ENCODE data around the gene MAN1C1. TPM values are rescaled to one million over a fixed set of nuclear protein-coding genes. Genes with fewer than 3 reads are reported as not detected.

MAN1C1 gene
- total RNA-seq, 1 experiment from 2014 or later, result 16.8 TPM

DNA sequence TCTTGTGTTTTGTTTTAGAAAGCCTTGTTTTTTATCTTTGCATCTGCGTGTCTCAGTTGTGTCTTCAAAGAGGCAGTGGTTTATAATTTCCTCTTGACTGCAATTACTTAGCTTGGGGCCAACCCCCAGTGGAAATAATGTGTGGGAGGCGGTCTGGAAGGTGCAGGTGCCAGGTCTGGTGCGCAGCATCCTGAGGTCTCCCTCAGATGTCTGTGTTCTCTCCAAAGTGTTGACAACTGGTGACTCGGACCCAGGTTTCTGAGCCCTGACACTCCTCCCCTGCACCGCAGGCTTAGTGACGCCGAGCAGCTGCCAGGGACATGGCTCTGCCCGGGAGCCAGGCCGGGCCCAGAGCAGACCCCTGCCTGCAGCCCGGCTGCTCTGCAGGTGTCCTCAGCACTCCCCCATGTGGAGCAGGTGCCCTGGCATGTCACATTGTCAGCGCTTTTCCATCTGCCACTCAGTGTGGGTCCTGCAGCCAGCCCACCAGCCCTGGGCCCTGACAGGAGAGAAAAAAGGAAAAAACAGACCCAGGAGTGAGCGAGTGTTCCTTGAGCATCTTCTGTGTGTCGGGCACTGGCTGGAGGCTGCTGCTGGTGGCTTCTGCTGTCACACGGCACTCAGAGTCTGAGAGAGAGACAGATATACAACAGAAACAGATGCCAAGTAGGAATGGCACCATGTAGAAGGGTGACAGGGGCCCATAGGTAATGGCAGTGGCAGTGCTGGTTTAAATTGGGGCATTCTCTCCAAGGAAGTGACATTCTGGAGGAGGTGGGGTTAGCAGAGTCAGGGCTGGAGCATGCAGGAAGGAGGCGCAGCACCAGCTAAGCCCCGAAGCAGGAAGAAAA, 158.6 kb downstream of the MAN1C1 start:
- ChIA-PET CTCF (interaction anchor here (0.6 to 1.9 kb wide), 5 partner anchors 25 to 156 kb away, joined by 3 to 9 read pairs (median 3); partner anchors contain the start of gene SELENON), POLR2A (no interaction called here)
- peak overlapping the region; percentile 10; the same call in 1 of the 2 replicates for H3K27ac Mint-ChIP-seq
- H3K4me3 Mint-ChIP-seq, result no peak overlapping the region
- DNase-seq (ENCODE audit: low spot score), result no peak
- no peaks in the 10 kb centered on the region for H3K9me3 Mint-ChIP-seq
- no peaks in the 10 kb centered on the region for H3K36me3 Mint-ChIP-seq
- H3K27me3 Mint-ChIP-seq (ENCODE audit: low read depth), result peaks cover 5% of the 10 kb centered on the region; the same call in 1 of the 2 replicates
- no peak for ATAC-seq
- H3K4me1 Mint-ChIP-seq, result peaks cover 69% of the 10 kb centered on the region
- no peak for TF ChIP-seq TP53 (CRISPR knock-in tag; IDR thresholded peaks at IDR 0.05)
- TF ChIP-seq, protein P1, sequence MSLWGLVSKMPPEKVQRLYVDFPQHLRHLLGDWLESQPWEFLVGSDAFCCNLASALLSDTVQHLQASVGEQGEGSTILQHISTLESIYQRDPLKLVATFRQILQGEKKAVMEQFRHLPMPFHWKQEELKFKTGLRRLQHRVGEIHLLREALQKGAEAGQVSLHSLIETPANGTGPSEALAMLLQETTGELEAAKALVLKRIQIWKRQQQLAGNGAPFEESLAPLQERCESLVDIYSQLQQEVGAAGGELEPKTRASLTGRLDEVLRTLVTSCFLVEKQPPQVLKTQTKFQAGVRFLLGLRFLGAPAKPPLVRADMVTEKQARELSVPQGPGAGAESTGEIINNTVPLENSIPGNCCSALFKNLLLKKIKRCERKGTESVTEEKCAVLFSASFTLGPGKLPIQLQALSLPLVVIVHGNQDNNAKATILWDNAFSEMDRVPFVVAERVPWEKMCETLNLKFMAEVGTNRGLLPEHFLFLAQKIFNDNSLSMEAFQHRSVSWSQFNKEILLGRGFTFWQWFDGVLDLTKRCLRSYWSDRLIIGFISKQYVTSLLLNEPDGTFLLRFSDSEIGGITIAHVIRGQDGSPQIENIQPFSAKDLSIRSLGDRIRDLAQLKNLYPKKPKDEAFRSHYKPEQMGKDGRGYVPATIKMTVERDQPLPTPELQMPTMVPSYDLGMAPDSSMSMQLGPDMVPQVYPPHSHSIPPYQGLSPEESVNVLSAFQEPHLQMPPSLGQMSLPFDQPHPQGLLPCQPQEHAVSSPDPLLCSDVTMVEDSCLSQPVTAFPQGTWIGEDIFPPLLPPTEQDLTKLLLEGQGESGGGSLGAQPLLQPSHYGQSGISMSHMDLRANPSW (CRISPR knock-in tag; conservative IDR thresholded peaks at IDR 0.05; ENCODE audit: low read depth), result no peak
- TF ChIP-seq, protein P2, sequence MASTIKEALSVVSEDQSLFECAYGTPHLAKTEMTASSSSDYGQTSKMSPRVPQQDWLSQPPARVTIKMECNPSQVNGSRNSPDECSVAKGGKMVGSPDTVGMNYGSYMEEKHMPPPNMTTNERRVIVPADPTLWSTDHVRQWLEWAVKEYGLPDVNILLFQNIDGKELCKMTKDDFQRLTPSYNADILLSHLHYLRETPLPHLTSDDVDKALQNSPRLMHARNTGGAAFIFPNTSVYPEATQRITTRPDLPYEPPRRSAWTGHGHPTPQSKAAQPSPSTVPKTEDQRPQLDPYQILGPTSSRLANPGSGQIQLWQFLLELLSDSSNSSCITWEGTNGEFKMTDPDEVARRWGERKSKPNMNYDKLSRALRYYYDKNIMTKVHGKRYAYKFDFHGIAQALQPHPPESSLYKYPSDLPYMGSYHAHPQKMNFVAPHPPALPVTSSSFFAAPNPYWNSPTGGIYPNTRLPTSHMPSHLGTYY (CRISPR knock-in tag; IDR thresholded peaks at IDR 0.05), result no peak
- TF ChIP-seq JAZF1 (CRISPR knock-in tag; IDR thresholded peaks at IDR 0.05), result no peak
- no peak for TF ChIP-seq ETV6 (CRISPR knock-in tag; IDR thresholded peaks at IDR 0.05)
- TF ChIP-seq JUN (CRISPR knock-in tag; IDR thresholded peaks at IDR 0.05), result no peak
- TF ChIP-seq FOXK1 (CRISPR knock-in tag; IDR thresholded peaks at IDR 0.05), result no peak

DNA sequence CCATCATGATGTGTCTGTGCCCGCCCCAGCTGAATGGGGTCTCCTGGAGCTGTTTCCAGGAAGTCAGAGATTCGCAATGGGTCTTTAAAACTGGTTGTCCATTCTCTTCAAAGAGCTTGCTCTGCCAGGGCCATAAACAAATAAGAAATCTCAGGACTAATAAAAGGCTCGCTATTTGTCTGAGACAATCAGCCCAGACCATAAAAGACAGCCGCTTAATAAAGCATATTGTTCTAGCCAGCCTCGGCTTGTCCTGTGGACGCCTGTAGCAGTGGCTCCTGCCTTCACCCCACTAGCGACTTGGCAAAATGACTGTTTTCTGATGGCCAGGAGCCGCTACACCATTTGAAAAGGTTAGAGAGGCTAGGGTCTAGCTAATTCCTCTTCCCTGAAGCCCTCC, 162.8 kb downstream of the MAN1C1 start:
- Mint-ChIP-seq H3K4me3 (no peak overlapping the region), H3K9me3 (no peaks in the 10 kb centered on the region), H3K27me3 (ENCODE audit: low read depth) (peaks cover 5% of the 10 kb centered on the region; the same call in 1 of the 2 replicates), H3K4me1 (peaks cover 69% of the 10 kb centered on the region), H3K36me3 (no peaks in the 10 kb centered on the region), H3K27ac (no peak overlapping the region)
- TF ChIP-seq ESRRA (CRISPR knock-in tag; IDR thresholded peaks at IDR 0.05; ENCODE audit: borderline replicate concordance) (no peak), NFE2L1 (CRISPR knock-in tag; IDR thresholded peaks at IDR 0.05) (no peak), ZNF263 (CRISPR knock-in tag; IDR thresholded peaks at IDR 0.05; ENCODE audit: low read depth) (no peak), FOXK1 (CRISPR knock-in tag; IDR thresholded peaks at IDR 0.05) (no peak), CBFB (CRISPR knock-in tag; IDR thresholded peaks at IDR 0.05; ENCODE audit: low read depth) (no peak)
- TF ChIP-seq, protein P3, sequence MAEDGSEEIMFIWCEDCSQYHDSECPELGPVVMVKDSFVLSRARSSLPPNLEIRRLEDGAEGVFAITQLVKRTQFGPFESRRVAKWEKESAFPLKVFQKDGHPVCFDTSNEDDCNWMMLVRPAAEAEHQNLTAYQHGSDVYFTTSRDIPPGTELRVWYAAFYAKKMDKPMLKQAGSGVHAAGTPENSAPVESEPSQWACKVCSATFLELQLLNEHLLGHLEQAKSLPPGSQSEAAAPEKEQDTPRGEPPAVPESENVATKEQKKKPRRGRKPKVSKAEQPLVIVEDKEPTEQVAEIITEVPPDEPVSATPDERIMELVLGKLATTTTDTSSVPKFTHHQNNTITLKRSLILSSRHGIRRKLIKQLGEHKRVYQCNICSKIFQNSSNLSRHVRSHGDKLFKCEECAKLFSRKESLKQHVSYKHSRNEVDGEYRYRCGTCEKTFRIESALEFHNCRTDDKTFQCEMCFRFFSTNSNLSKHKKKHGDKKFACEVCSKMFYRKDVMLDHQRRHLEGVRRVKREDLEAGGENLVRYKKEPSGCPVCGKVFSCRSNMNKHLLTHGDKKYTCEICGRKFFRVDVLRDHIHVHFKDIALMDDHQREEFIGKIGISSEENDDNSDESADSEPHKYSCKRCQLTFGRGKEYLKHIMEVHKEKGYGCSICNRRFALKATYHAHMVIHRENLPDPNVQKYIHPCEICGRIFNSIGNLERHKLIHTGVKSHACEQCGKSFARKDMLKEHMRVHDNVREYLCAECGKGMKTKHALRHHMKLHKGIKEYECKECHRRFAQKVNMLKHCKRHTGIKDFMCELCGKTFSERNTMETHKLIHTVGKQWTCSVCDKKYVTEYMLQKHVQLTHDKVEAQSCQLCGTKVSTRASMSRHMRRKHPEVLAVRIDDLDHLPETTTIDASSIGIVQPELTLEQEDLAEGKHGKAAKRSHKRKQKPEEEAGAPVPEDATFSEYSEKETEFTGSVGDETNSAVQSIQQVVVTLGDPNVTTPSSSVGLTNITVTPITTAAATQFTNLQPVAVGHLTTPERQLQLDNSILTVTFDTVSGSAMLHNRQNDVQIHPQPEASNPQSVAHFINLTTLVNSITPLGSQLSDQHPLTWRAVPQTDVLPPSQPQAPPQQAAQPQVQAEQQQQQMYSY (CRISPR knock-in tag; IDR thresholded peaks at IDR 0.05), result no peak
- TF ChIP-seq, protein P4, sequence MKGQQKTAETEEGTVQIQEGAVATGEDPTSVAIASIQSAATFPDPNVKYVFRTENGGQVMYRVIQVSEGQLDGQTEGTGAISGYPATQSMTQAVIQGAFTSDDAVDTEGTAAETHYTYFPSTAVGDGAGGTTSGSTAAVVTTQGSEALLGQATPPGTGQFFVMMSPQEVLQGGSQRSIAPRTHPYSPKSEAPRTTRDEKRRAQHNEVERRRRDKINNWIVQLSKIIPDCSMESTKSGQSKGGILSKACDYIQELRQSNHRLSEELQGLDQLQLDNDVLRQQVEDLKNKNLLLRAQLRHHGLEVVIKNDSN (CRISPR knock-in tag; IDR thresholded peaks at IDR 0.05), result no peak
- TF ChIP-seq, protein P5, sequence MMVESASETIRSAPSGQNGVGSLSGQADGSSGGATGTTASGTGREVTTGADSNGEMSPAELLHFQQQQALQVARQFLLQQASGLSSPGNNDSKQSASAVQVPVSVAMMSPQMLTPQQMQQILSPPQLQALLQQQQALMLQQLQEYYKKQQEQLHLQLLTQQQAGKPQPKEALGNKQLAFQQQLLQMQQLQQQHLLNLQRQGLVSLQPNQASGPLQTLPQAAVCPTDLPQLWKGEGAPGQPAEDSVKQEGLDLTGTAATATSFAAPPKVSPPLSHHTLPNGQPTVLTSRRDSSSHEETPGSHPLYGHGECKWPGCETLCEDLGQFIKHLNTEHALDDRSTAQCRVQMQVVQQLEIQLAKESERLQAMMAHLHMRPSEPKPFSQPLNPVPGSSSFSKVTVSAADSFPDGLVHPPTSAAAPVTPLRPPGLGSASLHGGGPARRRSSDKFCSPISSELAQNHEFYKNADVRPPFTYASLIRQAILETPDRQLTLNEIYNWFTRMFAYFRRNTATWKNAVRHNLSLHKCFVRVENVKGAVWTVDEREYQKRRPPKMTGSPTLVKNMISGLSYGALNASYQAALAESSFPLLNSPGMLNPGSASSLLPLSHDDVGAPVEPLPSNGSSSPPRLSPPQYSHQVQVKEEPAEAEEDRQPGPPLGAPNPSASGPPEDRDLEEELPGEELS (CRISPR knock-in tag; IDR thresholded peaks at IDR 0.05), result no peak
- ATAC-seq (no peak), DNase-seq (ENCODE audit: low spot score) (no peak)
- POLR2A ChIA-PET, result no interaction called here
- CTCF ChIA-PET, result interaction anchor here (0.7 to 3.0 kb wide), 5 partner anchors 19 to 275 kb away, joined by 3 to 22 read pairs (median 3); partner anchors contain the start of genes LDLRAP1 and SELENON

Data from WTC11 (cell line).